Measurements from ENCODE around the gene DCAF4L1.

- TF ChIP-seq CTCF (IDR thresholded peaks at IDR 0.05) (no peak), POLR2AphosphoS5 (IDR thresholded peaks at IDR 0.05) (no peak)
These were observed 45.9 kb upstream of the DCAF4L1 start for GRCh38 chr4:41935652-41936021.

Data from stomach (tissue), 4 donors.